Choroid plexus epithelial cell (primary cell): ENCODE results near the gene NFE2L1.

Source experiments
- DNase-seq: peaks from one replicate; pipeline ENCODE4 v3.0.0-alpha.2; 2010; ENCODE audit warnings: low read depth
- H3K4me3 ChIP-seq: 2 replicates; pipeline ENCODE4 v1.5.1; 2011; ENCODE audit warnings: low read depth, mild to moderate bottlenecking, control low read depth, low read length, moderate library complexity
- CTCF ChIP-seq: conservative IDR thresholded peaks from 2 replicates; pipeline ENCODE4 v1.5.1; 2011; ENCODE audit warnings: low read depth, mild to moderate bottlenecking, control low read depth, inconsistent platforms, low read length, moderate library complexity

NFE2L1 gene

GRCh38 chr17:48048384-48049126 is 396 bp downstream of the NFE2L1 start:
- H3K4me3 ChIP-seq, result peak overlapping the region; percentile 81
- peak; percentile 95 for DNase-seq
- no peak for TF ChIP-seq CTCF

- peak overlapping the region; percentile 81 for H3K4me3 ChIP-seq
- no peak for DNase-seq
- TF ChIP-seq CTCF, result no peak
Measured at GRCh38 chr17:48051283-48051682, 3.1 kb downstream of the NFE2L1 start.

- peak overlapping the region; percentile 81 for H3K4me3 ChIP-seq
- peak; percentile 42 for TF ChIP-seq CTCF
- peak; percentile 98 for DNase-seq
Measured at GRCh38 chr17:48051706-48052486, 3.7 kb downstream of the NFE2L1 start.

GRCh38 chr17:48052956-48053757 is 5.0 kb downstream of the NFE2L1 start:
- peak; percentile 89 for DNase-seq
- no peak for TF ChIP-seq CTCF
- peak overlapping the region; percentile 81 for H3K4me3 ChIP-seq

- no peak for TF ChIP-seq CTCF
- no peak for DNase-seq
- peak overlapping the region; percentile 81 for H3K4me3 ChIP-seq
Measured at GRCh38 chr17:48053758-48054237, 5.6 kb downstream of the NFE2L1 start.

GRCh38 chr17:48054238-48055185 is 6.4 kb downstream of the NFE2L1 start:
- DNase-seq, result peak; percentile 98
- TF ChIP-seq CTCF, result no peak
- peak overlapping the region; percentile 81 for H3K4me3 ChIP-seq
